Suprapubic skin (tissue), 4 donors: ENCODE measurements around the gene DPYSL4. TPM values are rescaled to one million over a fixed set of nuclear protein-coding genes. Genes with fewer than 3 reads are reported as not detected.

Experiments
- DNase-seq, 2 donors: peaks; one replicate each; pipeline ENCODE4 v3.0.0-alpha.2; 2019; ENCODE audit warnings: low spot score in 2 of 2
- H3K27ac ChIP-seq: fragments of 200-600 bp; sonication (generic); one replicate; pipeline ENCODE4 v1.5.1; 2019
- H3K27me3 ChIP-seq: fragments of 200-600 bp; sonication (generic); one replicate; pipeline ENCODE4 v1.5.1; 2019
- H3K36me3 ChIP-seq: fragments of 200-600 bp; sonication (generic); one replicate; pipeline ENCODE4 v1.5.1; 2019
- H3K4me1 ChIP-seq: fragments of 200-600 bp; sonication (generic); one replicate; pipeline ENCODE4 v1.5.1; 2019
- H3K4me3 ChIP-seq: fragments of 200-600 bp; sonication (generic); one replicate; pipeline ENCODE4 v1.5.1; 2019; ENCODE audit warnings: mild to moderate bottlenecking
- H3K9me3 ChIP-seq: fragments of 200-600 bp; sonication (generic); one replicate; pipeline ENCODE4 v1.5.1; 2019
- CTCF ChIP-seq, 2 donors: fragments of 200-600 bp in 1 of 2; fragments of 450-650 bp in 1 of 2; sonication (generic) in 1 of 2; IDR thresholded peaks; one replicate each; pipeline ENCODE4 v1.5.1; 2016 to 2019; ENCODE audit warnings: antibody characterized with exemption in 2 of 2, mild to moderate bottlenecking in 1 of 2, moderate library complexity in 1 of 2
- EP300 ChIP-seq: sonication (generic); formaldehyde crosslinking; IDR thresholded peaks from one replicate; pipeline ENCODE4 v1.6.1; 2017; ENCODE audit warnings: antibody characterized with exemption
- POLR2A ChIP-seq, 2 donors: fragments of 450-650 bp; IDR thresholded peaks; one replicate each; pipeline ENCODE4 v1.6.1; 2017; ENCODE audit warnings: antibody characterized with exemption in 2 of 2, mild to moderate bottlenecking in 2 of 2, moderate library complexity in 2 of 2
- POLR2AphosphoS5 ChIP-seq, 3 donors: sonication (generic); formaldehyde crosslinking; IDR thresholded peaks; one replicate each; pipeline ENCODE4 v1.6.1; 2017; ENCODE audit warnings: antibody characterized with exemption in 3 of 3
- WGBS: methylation state at CpG from one replicate; pipeline ENCODE4 v1.1.5; 2018; 5-methylcytosine and 5-hydroxymethylcytosine counted together
- total RNA-seq, 4 donors: library from RNA; depleted of rRNA; stranded (reverse); fragments of >200 nt; gene quantifications; one replicate each; pipeline ENCODE4 v1.1.0, GENCODE V29; 2016

The DPYSL4 gene
- total RNA-seq, 4 donors from 2014 or later = 0.38 to 1.7 (median 0.91) TPM; not detected in 1

- Histone ChIP-seq H3K4me3 (no peak overlapping the region), H3K27ac (no peak overlapping the region), H3K36me3 (no peaks in the 10 kb centered on the region), H3K4me1 (no peaks in the 10 kb centered on the region), H3K9me3 (no peaks in the 10 kb centered on the region), H3K27me3 (no peaks in the 10 kb centered on the region)
- DNase-seq = no peak
- TF ChIP-seq CTCF (IDR thresholded peaks at IDR 0.05) (no peak), EP300 (no peak), POLR2AphosphoS5 (IDR thresholded peaks at IDR 0.05) (no peak), POLR2A (IDR thresholded peaks at IDR 0.05) (no peak)
- WGBS = 93% methylated on average over 18 of the region's 19 CpGs
Measured at GRCh38 chr10:132153616-132154217, 33.0 kb upstream of the DPYSL4 start.

- H3K27me3 ChIP-seq = no peaks in the 10 kb centered on the region
- 79% methylated on average over 5 of the region's 7 CpGs for WGBS
- H3K9me3 ChIP-seq = no peaks in the 10 kb centered on the region
- H3K36me3 ChIP-seq = no peaks in the 10 kb centered on the region
- no peaks in the 10 kb centered on the region for H3K4me1 ChIP-seq
- H3K27ac ChIP-seq = no peak overlapping the region
- H3K4me3 ChIP-seq = no peak overlapping the region
- TF ChIP-seq POLR2AphosphoS5 (IDR thresholded peaks at IDR 0.05) = no peak
- TF ChIP-seq EP300 = no peak
- TF ChIP-seq CTCF (IDR thresholded peaks at IDR 0.05) = no peak
- no peak for TF ChIP-seq POLR2A (IDR thresholded peaks at IDR 0.05)
- DNase-seq = no peak
Measured at GRCh38 chr10:132154440-132154839, 32.3 kb upstream of the DPYSL4 start.

- no peaks in the 10 kb centered on the region for H3K36me3 ChIP-seq
- H3K27ac ChIP-seq = no peak overlapping the region
- H3K4me3 ChIP-seq = no peak overlapping the region
- DNase-seq = no peak
- no peaks in the 10 kb centered on the region for H3K27me3 ChIP-seq
- TF ChIP-seq POLR2A (IDR thresholded peaks at IDR 0.05) = no peak
- TF ChIP-seq POLR2AphosphoS5 (IDR thresholded peaks at IDR 0.05) = no peak
- TF ChIP-seq CTCF (IDR thresholded peaks at IDR 0.05) = no peak
- no peaks in the 10 kb centered on the region for H3K4me1 ChIP-seq
- WGBS = 96% methylated on average over 1 of the region's 1 CpG
- H3K9me3 ChIP-seq = no peaks in the 10 kb centered on the region
Measured at GRCh38 chr10:132154931-132155330, 31.8 kb upstream of the DPYSL4 start.

GRCh38 chr10:132155723-132156381, 30.9 kb upstream of the DPYSL4 start:
- 77% methylated on average over 6 of the region's 15 CpGs for WGBS
- H3K4me3 ChIP-seq = no peak overlapping the region
- H3K27me3 ChIP-seq = no peaks in the 10 kb centered on the region
- H3K4me1 ChIP-seq = no peaks in the 10 kb centered on the region
- H3K27ac ChIP-seq = no peak overlapping the region
- DNase-seq = no peak
- H3K36me3 ChIP-seq = no peaks in the 10 kb centered on the region
- no peaks in the 10 kb centered on the region for H3K9me3 ChIP-seq
- TF ChIP-seq EP300 (no peak), POLR2AphosphoS5 (IDR thresholded peaks at IDR 0.05) (no peak), CTCF (IDR thresholded peaks at IDR 0.05) (no peak)

- H3K36me3 ChIP-seq = no peaks in the 10 kb centered on the region
- no peaks in the 10 kb centered on the region for H3K4me1 ChIP-seq
- no peak overlapping the region for H3K27ac ChIP-seq
- no peaks in the 10 kb centered on the region for H3K27me3 ChIP-seq
- TF ChIP-seq EP300 = no peak
- no peak for TF ChIP-seq POLR2A (IDR thresholded peaks at IDR 0.05)
- TF ChIP-seq CTCF (IDR thresholded peaks at IDR 0.05) = no peak
- TF ChIP-seq POLR2AphosphoS5 (IDR thresholded peaks at IDR 0.05) = no peak
- no peaks in the 10 kb centered on the region for H3K9me3 ChIP-seq
- WGBS = 73% methylated on average over 6 of the region's 7 CpGs
- H3K4me3 ChIP-seq = no peak overlapping the region
- DNase-seq = no peak
Measured at GRCh38 chr10:132156382-132156781, 30.4 kb upstream of the DPYSL4 start.
